MM.1S (cell line): ENCODE results near the gene RRP1.

ENCODE experiments used
- DNase-seq: peaks from one replicate; pipeline ENCODE4 v3.0.0-alpha.2; 2015
- H2AFZ ChIP-seq: fragments of 300-600 bp; sonication (generic); 2 replicates; pipeline ENCODE4 v1.6.0; 2016; ENCODE audit warnings: antibody characterized with exemption, low read length
- H3F3A ChIP-seq: fragments of 300-600 bp; sonication (generic); 2 replicates; pipeline ENCODE4 v1.6.1; 2016; ENCODE audit warnings: mild to moderate bottlenecking, antibody characterized with exemption, low read length, moderate library complexity, mixed read lengths; ENCODE audit not compliant: insufficient read depth
- H3K27ac ChIP-seq: fragments of 300-600 bp; sonication (generic); 2 replicates; pipeline ENCODE4 v1.5.1; 2016; ENCODE audit warnings: mild to moderate bottlenecking, low read length
- H3K27me3 ChIP-seq: fragments of 300-600 bp; sonication (generic); replicated peaks from 2 replicates; pipeline ENCODE4 v1.6.0; 2016; ENCODE audit warnings: low read length; ENCODE audit not compliant: insufficient read depth
- H3K36me3 ChIP-seq: fragments of 300-600 bp; sonication (generic); replicated peaks from 2 replicates; pipeline ENCODE4 v1.6.1; 2016; ENCODE audit warnings: mild to moderate bottlenecking, low read length, mixed read lengths; ENCODE audit not compliant: insufficient read depth
- H3K4me1 ChIP-seq: fragments of 300-600 bp; sonication (generic); 2 replicates; pipeline ENCODE4 v1.6.1; 2016; ENCODE audit warnings: low read length, mixed read lengths
- H3K4me2 ChIP-seq: fragments of 300-600 bp; sonication (generic); 2 replicates; pipeline ENCODE4 v1.6.0; 2016; ENCODE audit warnings: low read depth, low read length
- H3K4me3 ChIP-seq: fragments of 300-600 bp; sonication (generic); 2 replicates; pipeline ENCODE4 v1.5.1; 2016; ENCODE audit warnings: low read length, mixed read lengths
- H3K79me2 ChIP-seq: fragments of 300-600 bp; sonication (generic); 2 replicates; pipeline ENCODE4 v1.6.1; 2016; ENCODE audit warnings: mixed run types, low read length, mixed read lengths
- H3K9ac ChIP-seq: fragments of 300-600 bp; sonication (generic); 2 replicates; pipeline ENCODE4 v1.6.1; 2016; ENCODE audit warnings: low read length, mixed read lengths
- H3K9me2 ChIP-seq: fragments of 300-600 bp; sonication (generic); replicated peaks from 2 replicates; pipeline ENCODE4 v1.6.1; 2016; ENCODE audit warnings: mild to moderate bottlenecking, low read length, mixed read lengths; ENCODE audit not compliant: insufficient read depth
- H3K9me3 ChIP-seq: fragments of 300-600 bp; sonication (generic); replicated peaks from 2 replicates; pipeline ENCODE4 v1.6.1; 2016; ENCODE audit warnings: mild to moderate bottlenecking, low read length, mixed read lengths; ENCODE audit not compliant: insufficient read depth
- H4K20me1 ChIP-seq: fragments of 300-600 bp; sonication (generic); 2 replicates; pipeline ENCODE4 v1.6.1; 2016; ENCODE audit warnings: mild to moderate bottlenecking, low read length, moderate library complexity, mixed read lengths; ENCODE audit not compliant: insufficient read depth
- CTCF ChIP-seq: fragments of 300-600 bp; sonication (generic); IDR thresholded peaks from 2 replicates; pipeline ENCODE4 v1.5.1; 2016; ENCODE audit warnings: antibody characterized with exemption, low read length, mixed read lengths
- EZH2 ChIP-seq: fragments of 300-600 bp; sonication (generic); optimal IDR thresholded peaks from 2 replicates; pipeline ENCODE3; 2017; ENCODE audit warnings: low read depth, mild to moderate bottlenecking, antibody characterized with exemption, low read length, mixed read lengths
- EZH2phosphoT487 ChIP-seq: fragments of 300-600 bp; sonication (generic); IDR thresholded peaks from 2 replicates; pipeline ENCODE4 v1.6.1; 2018; ENCODE audit warnings: antibody characterized with exemption, low read length

Gene RRP1

GRCh38 chr21:43826623-43826974 lies 37.2 kb downstream of the RRP1 start:
- Histone ChIP-seq H3K4me2 (no peak overlapping the region), H3K27me3 (peaks cover 50% of the 10 kb centered on the region), H3K79me2 (no peaks in the 10 kb centered on the region), H2AFZ (no peak overlapping the region), H3K9ac (no peak overlapping the region), H3F3A (no peaks in the 10 kb centered on the region), H3K9me3 (no peaks in the 10 kb centered on the region), H3K4me1 (no peaks in the 10 kb centered on the region), H3K27ac (no peak overlapping the region), H3K36me3 (no peaks in the 10 kb centered on the region), H4K20me1 (no peaks in the 10 kb centered on the region), H3K4me3 (no peak overlapping the region), H3K9me2 (no peaks in the 10 kb centered on the region)
- TF ChIP-seq CTCF (no peak), EZH2phosphoT487 (no peak), EZH2 (no peak)
- DNase-seq, result no peak

GRCh38 chr21:43827015-43827611 lies 37.7 kb downstream of the RRP1 start:
- no peaks in the 10 kb centered on the region for H3K9me2 ChIP-seq
- H3K4me3 ChIP-seq, result no peak overlapping the region
- H3K27ac ChIP-seq, result no peak overlapping the region
- TF ChIP-seq EZH2 (no peak), EZH2phosphoT487 (no peak), CTCF (no peak)
- no peak overlapping the region for H3K4me2 ChIP-seq
- H3K27me3 ChIP-seq, result peaks cover 55% of the 10 kb centered on the region
- no peaks in the 10 kb centered on the region for H4K20me1 ChIP-seq
- no peaks in the 10 kb centered on the region for H3F3A ChIP-seq
- H2AFZ ChIP-seq, result no peak overlapping the region
- no peaks in the 10 kb centered on the region for H3K79me2 ChIP-seq
- H3K4me1 ChIP-seq, result no peaks in the 10 kb centered on the region
- DNase-seq, result no peak
- H3K9ac ChIP-seq, result no peak overlapping the region
- H3K9me3 ChIP-seq, result no peaks in the 10 kb centered on the region
- no peaks in the 10 kb centered on the region for H3K36me3 ChIP-seq

GRCh38 chr21:43829161-43829560 lies 39.8 kb downstream of the RRP1 start:
- H3K79me2 ChIP-seq, result no peaks in the 10 kb centered on the region
- DNase-seq, result no peak
- H4K20me1 ChIP-seq, result no peaks in the 10 kb centered on the region
- no peaks in the 10 kb centered on the region for H3K4me1 ChIP-seq
- no peak overlapping the region for H3K4me2 ChIP-seq
- H3K27me3 ChIP-seq, result peaks cover 72% of the 10 kb centered on the region
- no peaks in the 10 kb centered on the region for H3F3A ChIP-seq
- H3K9me2 ChIP-seq, result no peaks in the 10 kb centered on the region
- no peak overlapping the region for H3K9ac ChIP-seq
- no peak overlapping the region for H2AFZ ChIP-seq
- no peak overlapping the region for H3K27ac ChIP-seq
- no peaks in the 10 kb centered on the region for H3K9me3 ChIP-seq
- H3K36me3 ChIP-seq, result no peaks in the 10 kb centered on the region
- TF ChIP-seq CTCF (no peak), EZH2phosphoT487 (no peak), EZH2 (no peak)
- H3K4me3 ChIP-seq, result no peak overlapping the region
